ENCODE measurements around the gene CEACAM18.

GRCh38 chr19:51462681-51463080 lies 15.7 kb upstream of the CEACAM18 start:
- no peak for TF ChIP-seq POLR2AphosphoS5 (IDR thresholded peaks at IDR 0.05; ENCODE audit: low read length)
- no peak for TF ChIP-seq EZH2 (IDR thresholded peaks at IDR 0.05; ENCODE audit: borderline replicate concordance, control insufficient read depth, low read depth, low read length)
- TF ChIP-seq CTCF (IDR thresholded peaks at IDR 0.05 in 2 of 3, conservative IDR thresholded peaks at IDR 0.05 in 1 of 3; ENCODE audit: control insufficient read depth in 2 of 3, extremely low read depth in 1 of 3, insufficient read depth in 1 of 3, low read depth in 3 of 3, low read length in 3 of 3) = no peak
- TF ChIP-seq REST (IDR thresholded peaks at IDR 0.05; ENCODE audit: low read depth, low read length) = no peak
- no peak for TF ChIP-seq POLR2A (IDR thresholded peaks at IDR 0.05; ENCODE audit: low read depth, low read length)
- no peak for TF ChIP-seq GABPA (IDR thresholded peaks at IDR 0.05; ENCODE audit: low read depth)
- TF ChIP-seq SMARCA5 (IDR thresholded peaks at IDR 0.05) = no peak
- TF ChIP-seq MAX (IDR thresholded peaks at IDR 0.05; ENCODE audit: low read depth, low read length) = no peak
- TF ChIP-seq SPI1 (IDR thresholded peaks at IDR 0.05; ENCODE audit: borderline replicate concordance, insufficient read depth, low read depth, low read length) = no peak
- TF ChIP-seq RFX5 (IDR thresholded peaks at IDR 0.05; ENCODE audit: low read depth, low read length) = no peak

Measured in GM12878 (cell line).